ENCODE results near the gene CAPN9.
"Not testable (repeated sequence)": the region's sequence is repeated elsewhere in the genome, so short reads cannot be mapped to it uniquely, and the experiment has no call there.

Gene CAPN9

DNA sequence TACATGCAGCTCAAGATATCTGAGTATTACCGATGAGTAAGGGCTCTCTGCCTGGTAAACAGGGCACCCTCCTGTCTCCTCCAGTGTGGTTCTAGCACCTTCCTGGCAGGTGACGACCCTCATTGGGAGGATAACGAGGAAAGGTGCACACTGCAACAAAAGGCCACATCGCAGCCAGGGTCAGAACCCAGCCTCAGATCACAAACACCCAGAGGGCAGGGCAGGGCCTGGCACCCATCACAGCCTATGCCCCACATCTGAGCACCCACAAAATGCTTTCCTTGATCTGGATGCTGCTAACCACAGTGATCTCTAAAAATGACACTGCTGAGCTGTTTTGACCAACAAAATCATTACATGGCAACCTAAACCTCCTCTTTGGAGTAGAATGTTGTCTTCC lies 97.4 kb downstream of the CAPN9 start:
- Mint-ChIP-seq H3K4me1 (peaks cover 24% of the 10 kb centered on the region), H3K27ac (no peak overlapping the region), H3K4me3 (no peak overlapping the region), H3K27me3 (ENCODE audit: low read depth, poor library complexity) (no peaks in the 10 kb centered on the region), H3K9me3 (no peaks in the 10 kb centered on the region), H3K36me3 (ENCODE audit: low read depth) (peaks cover 70% of the 10 kb centered on the region)
- TF ChIP-seq, protein P1, sequence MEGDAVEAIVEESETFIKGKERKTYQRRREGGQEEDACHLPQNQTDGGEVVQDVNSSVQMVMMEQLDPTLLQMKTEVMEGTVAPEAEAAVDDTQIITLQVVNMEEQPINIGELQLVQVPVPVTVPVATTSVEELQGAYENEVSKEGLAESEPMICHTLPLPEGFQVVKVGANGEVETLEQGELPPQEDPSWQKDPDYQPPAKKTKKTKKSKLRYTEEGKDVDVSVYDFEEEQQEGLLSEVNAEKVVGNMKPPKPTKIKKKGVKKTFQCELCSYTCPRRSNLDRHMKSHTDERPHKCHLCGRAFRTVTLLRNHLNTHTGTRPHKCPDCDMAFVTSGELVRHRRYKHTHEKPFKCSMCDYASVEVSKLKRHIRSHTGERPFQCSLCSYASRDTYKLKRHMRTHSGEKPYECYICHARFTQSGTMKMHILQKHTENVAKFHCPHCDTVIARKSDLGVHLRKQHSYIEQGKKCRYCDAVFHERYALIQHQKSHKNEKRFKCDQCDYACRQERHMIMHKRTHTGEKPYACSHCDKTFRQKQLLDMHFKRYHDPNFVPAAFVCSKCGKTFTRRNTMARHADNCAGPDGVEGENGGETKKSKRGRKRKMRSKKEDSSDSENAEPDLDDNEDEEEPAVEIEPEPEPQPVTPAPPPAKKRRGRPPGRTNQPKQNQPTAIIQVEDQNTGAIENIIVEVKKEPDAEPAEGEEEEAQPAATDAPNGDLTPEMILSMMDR (IDR thresholded peaks at IDR 0.05) = no peak
- DNase-seq = no peak

DNA sequence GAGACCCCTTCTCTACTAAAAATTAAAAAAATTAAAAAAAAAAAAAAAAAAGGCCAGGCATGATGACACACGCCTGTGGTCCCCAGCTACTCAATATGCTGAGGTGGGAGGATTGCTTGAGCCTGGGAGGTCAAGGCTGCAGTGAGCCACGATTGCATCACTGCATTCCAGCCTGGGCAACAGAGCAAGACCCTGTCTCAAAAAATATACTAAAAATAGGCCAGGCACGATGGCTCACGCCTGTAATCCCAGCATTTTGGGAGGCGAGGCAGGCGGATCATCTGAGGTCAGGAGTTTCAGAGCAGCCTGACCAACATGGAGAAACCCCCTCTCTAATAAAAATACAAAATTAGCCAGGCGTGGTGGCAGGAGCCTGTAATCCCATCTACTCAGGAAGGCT lies 98.0 kb downstream of the CAPN9 start:
- not testable (repeated sequence) for H3K9me3 Mint-ChIP-seq; H3K27ac Mint-ChIP-seq; H3K4me3 Mint-ChIP-seq; DNase-seq; H3K27me3 Mint-ChIP-seq (ENCODE audit: low read depth, poor library complexity)
- Mint-ChIP-seq H3K4me1 (peaks cover 30% of the 10 kb centered on the region), H3K36me3 (ENCODE audit: low read depth) (peaks cover 64% of the 10 kb centered on the region)

DNA sequence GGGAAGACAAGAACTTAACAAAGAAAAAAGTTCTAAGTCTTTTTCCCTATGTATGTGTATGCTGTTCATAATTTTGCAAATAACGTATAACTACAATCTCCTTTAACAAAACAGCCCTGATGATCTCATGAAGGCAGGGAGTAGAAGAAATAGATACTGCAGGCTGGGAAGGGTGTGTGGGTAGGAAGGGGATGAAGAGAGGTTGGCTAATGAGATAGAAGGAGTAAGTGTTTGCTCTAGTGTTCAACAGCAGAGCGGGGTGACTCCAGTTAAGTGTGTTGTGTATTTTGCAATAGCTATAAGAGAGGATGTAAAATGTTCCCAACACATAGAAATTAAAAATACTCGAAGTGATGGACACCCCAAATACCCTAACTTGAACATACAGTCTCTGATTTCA lies 101.0 kb downstream of the CAPN9 start:
- Mint-ChIP-seq H3K9me3 (peaks cover 12% of the 10 kb centered on the region), H3K27ac (peak overlapping the region; percentile 9), H3K36me3 (ENCODE audit: low read depth) (peaks cover 56% of the 10 kb centered on the region), H3K27me3 (ENCODE audit: low read depth, poor library complexity) (no peaks in the 10 kb centered on the region), H3K4me3 (no peak overlapping the region), H3K4me1 (peaks cover 52% of the 10 kb centered on the region)
- no peak for DNase-seq
- TF ChIP-seq, protein P1 (IDR thresholded peaks at IDR 0.05) = no peak

DNA sequence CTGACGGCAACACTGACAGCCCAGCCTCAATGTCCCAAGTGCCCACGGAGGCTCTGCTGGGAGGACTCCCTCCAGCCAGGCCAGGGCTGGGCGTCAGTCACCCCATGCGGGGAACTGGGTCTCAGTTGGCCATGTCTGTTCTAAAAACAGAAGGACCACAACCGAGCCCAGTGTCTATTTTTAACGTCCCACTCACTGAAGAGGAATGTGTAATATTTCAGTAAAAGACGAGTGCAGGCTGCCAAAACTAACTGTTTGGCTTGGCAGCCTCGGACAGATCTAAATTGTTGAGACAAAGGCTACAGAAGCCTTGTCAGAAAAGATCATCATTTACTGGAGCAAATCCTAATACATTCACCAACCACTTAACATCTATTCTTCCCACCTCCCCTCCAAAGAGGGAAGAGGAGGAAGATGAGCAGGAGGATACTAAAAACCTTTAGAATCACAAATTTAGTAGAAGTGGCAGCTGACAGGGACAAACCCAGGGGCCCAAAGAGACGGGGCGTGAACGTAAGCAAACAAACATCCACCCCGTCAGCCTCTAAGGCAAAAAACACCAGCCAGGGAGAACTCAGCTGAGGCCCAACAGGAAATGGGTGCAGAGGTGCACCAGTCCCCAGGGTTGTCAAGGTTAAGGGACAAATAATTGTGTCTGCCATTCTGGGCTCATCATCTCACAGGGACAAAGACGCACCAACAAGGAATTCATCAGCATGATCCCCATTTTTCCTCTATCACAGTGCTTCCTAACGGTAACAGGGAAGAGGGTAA lies 102.5 kb downstream of the CAPN9 start:
- TF ChIP-seq, protein P1 (IDR thresholded peaks at IDR 0.05) = no peak
- Mint-ChIP-seq H3K27ac (peak overlapping the region; percentile 96), H3K27me3 (ENCODE audit: low read depth, poor library complexity) (no peaks in the 10 kb centered on the region), H3K4me1 (peaks cover 52% of the 10 kb centered on the region), H3K9me3 (peaks cover 16% of the 10 kb centered on the region), H3K4me3 (no peak overlapping the region), H3K36me3 (ENCODE audit: low read depth) (peaks cover 56% of the 10 kb centered on the region)
- no peak for DNase-seq

DNA sequence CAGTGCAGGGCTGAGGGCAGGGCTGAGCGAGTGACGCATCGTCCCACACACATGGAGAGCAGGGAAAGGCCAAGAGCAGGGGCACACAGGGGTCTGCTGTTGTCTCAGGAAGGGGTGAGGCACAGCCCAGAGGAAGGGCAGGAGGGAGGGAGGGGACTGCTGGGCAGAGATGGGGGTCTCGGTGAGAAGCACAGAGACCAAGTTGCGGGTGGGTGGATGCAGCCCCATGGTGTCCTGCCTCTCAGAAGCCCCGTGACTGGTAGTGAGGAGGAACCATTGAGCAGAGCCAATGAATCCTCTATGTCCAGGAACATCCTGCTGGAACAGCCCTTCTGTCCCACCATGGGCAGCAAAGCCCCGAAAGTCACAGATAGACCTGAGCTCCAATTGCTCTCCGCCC lies 103.4 kb downstream of the CAPN9 start:
- H3K9me3 Mint-ChIP-seq = peaks cover 16% of the 10 kb centered on the region
- TF ChIP-seq, protein P1 (IDR thresholded peaks at IDR 0.05) = no peak
- H3K27ac Mint-ChIP-seq = peak overlapping the region; percentile 92
- H3K4me1 Mint-ChIP-seq = peaks cover 52% of the 10 kb centered on the region
- no peak for DNase-seq
- H3K4me3 Mint-ChIP-seq = no peak overlapping the region
- H3K27me3 Mint-ChIP-seq (ENCODE audit: low read depth, poor library complexity) = no peaks in the 10 kb centered on the region
- H3K36me3 Mint-ChIP-seq (ENCODE audit: low read depth) = peaks cover 61% of the 10 kb centered on the region

DNA sequence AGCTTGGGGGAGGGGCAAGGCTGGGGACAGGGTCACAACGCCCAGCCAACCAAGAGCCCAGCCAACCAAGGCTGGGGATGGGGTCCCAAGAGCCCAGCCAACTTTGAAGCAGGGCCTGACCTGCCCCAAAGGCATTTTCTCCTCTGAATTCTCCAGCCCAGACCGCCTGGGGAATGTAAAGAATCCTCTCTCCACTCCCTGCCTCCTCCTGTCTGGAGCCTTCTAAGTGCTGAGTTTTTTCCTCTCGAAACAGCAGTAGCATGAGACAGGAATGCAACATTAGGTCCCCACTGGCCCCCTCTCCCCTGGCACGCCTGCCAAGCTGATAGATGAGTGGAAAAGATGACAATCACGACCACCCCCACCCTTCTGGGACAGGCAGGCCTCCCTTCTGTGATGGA lies 104.1 kb downstream of the CAPN9 start:
- TF ChIP-seq, protein P1 (IDR thresholded peaks at IDR 0.05) = no peak
- no peaks in the 10 kb centered on the region for H3K27me3 Mint-ChIP-seq (ENCODE audit: low read depth, poor library complexity)
- peaks cover 57% of the 10 kb centered on the region for H3K4me1 Mint-ChIP-seq
- DNase-seq = peak; percentile 50
- peaks cover 65% of the 10 kb centered on the region for H3K36me3 Mint-ChIP-seq (ENCODE audit: low read depth)
- peak overlapping the region; percentile 78 for H3K27ac Mint-ChIP-seq
- no peak overlapping the region for H3K4me3 Mint-ChIP-seq
- peaks cover 16% of the 10 kb centered on the region for H3K9me3 Mint-ChIP-seq

Data from nephron progenitor cell (in vitro differentiated cells).